AG09309 (cell line): ENCODE results near the gene RBFA.

ENCODE experiments used
- DNase-seq: peaks from one replicate; pipeline ENCODE4 v3.0.0-alpha.2; 2010; ENCODE audit warnings: low read depth
- H3K4me3 ChIP-seq: 2 replicates; pipeline ENCODE4 v1.5.1; 2011; ENCODE audit warnings: mild to moderate bottlenecking, low read depth, low read length, moderate library complexity; ENCODE audit not compliant: control insufficient read depth
- CTCF ChIP-seq: IDR thresholded peaks from 2 replicates; pipeline ENCODE4 v1.5.1; 2011; ENCODE audit warnings: mild to moderate bottlenecking, low read depth, low read length, inconsistent platforms; ENCODE audit not compliant: insufficient read depth, control insufficient read depth; ENCODE audit errors: missing control alignments

RBFA gene

GRCh38 chr18:80068571-80069272 lies 34.5 kb downstream of the RBFA start:
- DNase-seq, result no peak
- no peak for TF ChIP-seq CTCF
- no peak overlapping the region for H3K4me3 ChIP-seq

- no peak for TF ChIP-seq CTCF
- no peak overlapping the region for H3K4me3 ChIP-seq
- no peak for DNase-seq
Measured at GRCh38 chr18:80070825-80071224, 36.6 kb downstream of the RBFA start.

GRCh38 chr18:80074183-80074582 lies 39.9 kb downstream of the RBFA start:
- no peak overlapping the region for H3K4me3 ChIP-seq
- TF ChIP-seq CTCF, result no peak
- no peak for DNase-seq

- TF ChIP-seq CTCF, result no peak
- no peak for DNase-seq
- H3K4me3 ChIP-seq, result no peak overlapping the region
Measured at GRCh38 chr18:80074697-80075096, 40.5 kb downstream of the RBFA start.

GRCh38 chr18:80075940-80076339 lies 41.7 kb downstream of the RBFA start:
- H3K4me3 ChIP-seq, result no peak overlapping the region
- no peak for TF ChIP-seq CTCF
- DNase-seq, result no peak

GRCh38 chr18:80076379-80076778 lies 42.1 kb downstream of the RBFA start:
- DNase-seq, result no peak
- TF ChIP-seq CTCF, result no peak

More at GRCh38 chr18:80076379-80076778, 42.1 kb downstream of the RBFA start:
- H3K4me3 ChIP-seq, result no peak overlapping the region
